ENCODE data around the gene GABRR2. TPM values are rescaled to one million over a fixed set of nuclear protein-coding genes. Genes with fewer than 3 reads are reported as not detected.

The GABRR2 gene
- polyA plus RNA-seq, 1 donor from 2014 or later = 0.31 TPM

DNA sequence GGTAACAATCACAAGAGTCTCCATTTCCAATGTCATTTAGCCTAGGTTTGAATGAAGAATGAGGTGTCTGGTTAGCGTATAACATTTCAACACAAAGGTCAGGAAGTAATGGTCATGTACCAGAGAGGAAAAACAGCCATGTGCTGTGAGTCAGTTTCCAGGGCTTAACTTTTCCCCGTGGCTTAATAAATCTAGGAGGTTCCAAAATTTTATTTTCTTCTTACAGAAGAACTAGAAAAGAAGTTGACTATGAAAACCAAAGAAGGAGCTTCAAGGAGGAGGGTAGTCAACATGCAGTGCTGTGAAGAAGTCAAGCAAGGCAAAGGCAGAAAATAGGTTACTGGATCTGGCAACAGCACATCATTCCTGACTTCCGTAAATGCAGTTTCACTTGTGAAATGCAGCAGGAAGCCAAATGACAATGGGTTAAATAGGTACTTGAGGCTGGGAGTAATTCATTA, 8.4 kb upstream of the GABRR2 start:
- Histone ChIP-seq H3K4me2 (ENCODE audit: low read length) (no peak overlapping the region), H4K20me1 (ENCODE audit: insufficient read depth) (no peaks in the 10 kb centered on the region), H3K9me2 (ENCODE audit: insufficient read depth, low read length) (no peaks in the 10 kb centered on the region), H3K4me3 (ENCODE audit: low read length) (no peak overlapping the region), H3K36me3 (ENCODE audit: insufficient read depth, low read length) (no peaks in the 10 kb centered on the region), H2AFZ (ENCODE audit: low read depth, low read length) (no peak overlapping the region), H3K27me3 (ENCODE audit: insufficient read depth, low read depth, low read length) (no peaks in the 10 kb centered on the region), H3K79me2 (replicated peaks; ENCODE audit: insufficient read depth, low read length) (no peaks in the 10 kb centered on the region), H3F3A (ENCODE audit: insufficient read depth, low read length, poor library complexity, severe bottlenecking) (no peaks in the 10 kb centered on the region), H3K9me3 (ENCODE audit: low read length) (no peaks in the 10 kb centered on the region), H3K9ac (ENCODE audit: low read length) (no peak overlapping the region), H3K27ac (ENCODE audit: low read length) (no peak overlapping the region)
- TF ChIP-seq, protein P1, sequence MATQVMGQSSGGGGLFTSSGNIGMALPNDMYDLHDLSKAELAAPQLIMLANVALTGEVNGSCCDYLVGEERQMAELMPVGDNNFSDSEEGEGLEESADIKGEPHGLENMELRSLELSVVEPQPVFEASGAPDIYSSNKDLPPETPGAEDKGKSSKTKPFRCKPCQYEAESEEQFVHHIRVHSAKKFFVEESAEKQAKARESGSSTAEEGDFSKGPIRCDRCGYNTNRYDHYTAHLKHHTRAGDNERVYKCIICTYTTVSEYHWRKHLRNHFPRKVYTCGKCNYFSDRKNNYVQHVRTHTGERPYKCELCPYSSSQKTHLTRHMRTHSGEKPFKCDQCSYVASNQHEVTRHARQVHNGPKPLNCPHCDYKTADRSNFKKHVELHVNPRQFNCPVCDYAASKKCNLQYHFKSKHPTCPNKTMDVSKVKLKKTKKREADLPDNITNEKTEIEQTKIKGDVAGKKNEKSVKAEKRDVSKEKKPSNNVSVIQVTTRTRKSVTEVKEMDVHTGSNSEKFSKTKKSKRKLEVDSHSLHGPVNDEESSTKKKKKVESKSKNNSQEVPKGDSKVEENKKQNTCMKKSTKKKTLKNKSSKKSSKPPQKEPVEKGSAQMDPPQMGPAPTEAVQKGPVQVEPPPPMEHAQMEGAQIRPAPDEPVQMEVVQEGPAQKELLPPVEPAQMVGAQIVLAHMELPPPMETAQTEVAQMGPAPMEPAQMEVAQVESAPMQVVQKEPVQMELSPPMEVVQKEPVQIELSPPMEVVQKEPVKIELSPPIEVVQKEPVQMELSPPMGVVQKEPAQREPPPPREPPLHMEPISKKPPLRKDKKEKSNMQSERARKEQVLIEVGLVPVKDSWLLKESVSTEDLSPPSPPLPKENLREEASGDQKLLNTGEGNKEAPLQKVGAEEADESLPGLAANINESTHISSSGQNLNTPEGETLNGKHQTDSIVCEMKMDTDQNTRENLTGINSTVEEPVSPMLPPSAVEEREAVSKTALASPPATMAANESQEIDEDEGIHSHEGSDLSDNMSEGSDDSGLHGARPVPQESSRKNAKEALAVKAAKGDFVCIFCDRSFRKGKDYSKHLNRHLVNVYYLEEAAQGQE (IDR thresholded peaks at IDR 0.05; ENCODE audit: borderline replicate concordance) = no peak
- no peak for TF ChIP-seq POLR2AphosphoS5 (IDR thresholded peaks at IDR 0.05)
- no peak for TF ChIP-seq MXI1 (conservative IDR thresholded peaks at IDR 0.05; ENCODE audit: poor library complexity, severe bottlenecking)
- no peak for TF ChIP-seq EZH2 (IDR thresholded peaks at IDR 0.05; ENCODE audit: borderline replicate concordance, insufficient read depth, low read length, poor library complexity, severe bottlenecking)
- TF ChIP-seq EP300 (conservative IDR thresholded peaks at IDR 0.05; ENCODE audit: poor library complexity, severe bottlenecking) = no peak

DNA sequence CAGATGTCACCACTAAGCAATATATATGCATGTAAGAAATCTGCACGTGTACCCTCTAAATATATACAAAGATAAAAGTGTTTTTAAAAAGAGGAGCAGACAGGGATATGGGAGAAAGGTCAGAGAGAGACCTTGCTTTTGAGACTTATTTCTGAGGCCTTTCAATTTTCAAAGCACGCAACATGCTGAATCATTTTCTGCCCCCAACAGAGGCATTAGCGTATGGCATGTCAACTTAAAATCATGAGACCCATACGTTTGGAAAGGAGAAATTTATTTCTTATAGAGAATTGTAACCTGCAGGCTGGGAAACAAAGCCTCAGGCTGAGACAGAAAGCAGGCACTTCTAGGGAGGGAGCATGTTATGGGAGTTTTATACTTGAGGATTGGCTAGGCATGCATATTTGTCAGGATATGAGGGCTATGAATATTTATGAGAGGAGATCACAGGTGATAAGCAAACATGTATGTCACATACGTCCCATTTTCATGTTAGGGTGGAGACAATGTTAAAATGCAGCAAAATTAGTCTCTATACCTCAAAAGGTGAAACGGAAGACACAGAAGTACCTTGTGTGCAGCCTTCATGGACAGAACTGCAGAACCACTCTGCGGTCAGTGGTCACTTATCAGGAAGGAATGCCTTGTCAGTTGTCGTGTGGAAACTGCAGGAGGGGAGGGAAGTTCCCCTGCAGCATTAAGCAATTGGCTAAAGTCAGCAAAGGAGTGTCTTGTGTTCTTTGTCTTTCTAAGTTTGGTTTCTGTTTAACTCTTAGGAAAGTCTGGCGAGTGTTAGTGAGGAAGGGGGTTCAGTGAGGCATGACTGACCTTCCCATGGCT, 6.3 kb upstream of the GABRR2 start:
- Histone ChIP-seq H3K9ac (ENCODE audit: low read length) (no peak overlapping the region), H3K79me2 (replicated peaks; ENCODE audit: insufficient read depth, low read length) (no peaks in the 10 kb centered on the region), H3K4me2 (ENCODE audit: low read length) (no peak overlapping the region), H3K36me3 (ENCODE audit: insufficient read depth, low read length) (no peaks in the 10 kb centered on the region), H3K27ac (ENCODE audit: low read length) (no peak overlapping the region), H3F3A (ENCODE audit: insufficient read depth, low read length, poor library complexity, severe bottlenecking) (no peaks in the 10 kb centered on the region), H3K4me3 (ENCODE audit: low read length) (no peak overlapping the region), H2AFZ (ENCODE audit: low read depth, low read length) (no peak overlapping the region), H3K9me2 (ENCODE audit: insufficient read depth, low read length) (no peaks in the 10 kb centered on the region), H3K9me3 (ENCODE audit: low read length) (no peaks in the 10 kb centered on the region), H3K27me3 (ENCODE audit: insufficient read depth, low read depth, low read length) (no peaks in the 10 kb centered on the region), H4K20me1 (ENCODE audit: insufficient read depth) (no peaks in the 10 kb centered on the region)
- TF ChIP-seq SMC3 (conservative IDR thresholded peaks at IDR 0.05; ENCODE audit: poor library complexity) (no peak), TAF1 (IDR thresholded peaks at IDR 0.05; ENCODE audit: low read depth) (no peak), POLR2AphosphoS5 (IDR thresholded peaks at IDR 0.05) (no peak), EZH2 (IDR thresholded peaks at IDR 0.05; ENCODE audit: borderline replicate concordance, insufficient read depth, low read length, poor library complexity, severe bottlenecking) (no peak), MXI1 (conservative IDR thresholded peaks at IDR 0.05; ENCODE audit: poor library complexity, severe bottlenecking) (no peak), RAD21 (conservative IDR thresholded peaks at IDR 0.05) (no peak), EP300 (conservative IDR thresholded peaks at IDR 0.05; ENCODE audit: poor library complexity, severe bottlenecking) (no peak)
- TF ChIP-seq, protein P1 (IDR thresholded peaks at IDR 0.05; ENCODE audit: borderline replicate concordance) = no peak
- TF ChIP-seq, protein P2, sequence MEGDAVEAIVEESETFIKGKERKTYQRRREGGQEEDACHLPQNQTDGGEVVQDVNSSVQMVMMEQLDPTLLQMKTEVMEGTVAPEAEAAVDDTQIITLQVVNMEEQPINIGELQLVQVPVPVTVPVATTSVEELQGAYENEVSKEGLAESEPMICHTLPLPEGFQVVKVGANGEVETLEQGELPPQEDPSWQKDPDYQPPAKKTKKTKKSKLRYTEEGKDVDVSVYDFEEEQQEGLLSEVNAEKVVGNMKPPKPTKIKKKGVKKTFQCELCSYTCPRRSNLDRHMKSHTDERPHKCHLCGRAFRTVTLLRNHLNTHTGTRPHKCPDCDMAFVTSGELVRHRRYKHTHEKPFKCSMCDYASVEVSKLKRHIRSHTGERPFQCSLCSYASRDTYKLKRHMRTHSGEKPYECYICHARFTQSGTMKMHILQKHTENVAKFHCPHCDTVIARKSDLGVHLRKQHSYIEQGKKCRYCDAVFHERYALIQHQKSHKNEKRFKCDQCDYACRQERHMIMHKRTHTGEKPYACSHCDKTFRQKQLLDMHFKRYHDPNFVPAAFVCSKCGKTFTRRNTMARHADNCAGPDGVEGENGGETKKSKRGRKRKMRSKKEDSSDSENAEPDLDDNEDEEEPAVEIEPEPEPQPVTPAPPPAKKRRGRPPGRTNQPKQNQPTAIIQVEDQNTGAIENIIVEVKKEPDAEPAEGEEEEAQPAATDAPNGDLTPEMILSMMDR (IDR thresholded peaks at IDR 0.05; ENCODE audit: poor library complexity, severe bottlenecking) = no peak
